Stimulated activated CD4-positive, alpha-beta T cell treated with anti-CD3 and anti-CD28 coated beads, TNF-alpha, amount 100 ng/mL, for 4 hours (primary cell): Measurements from ENCODE around the gene CLASP1.

Source experiments
- DNase-seq, 3 experiments: peaks; one replicate each; pipeline ENCODE4 v3.0.0-alpha.2; 2020; ENCODE audit warnings: low read depth in 3 of 3

CLASP1 gene

GRCh38 chr2:121541495-121541894, 107.8 kb downstream of the CLASP1 start:
- no peak for DNase-seq

GRCh38 chr2:121539750-121540469, 109.4 kb downstream of the CLASP1 start:
- no peak for DNase-seq

GRCh38 chr2:121536850-121537557, 112.3 kb downstream of the CLASP1 start:
- no peak for DNase-seq

- DNase-seq: no peak
Measured at GRCh38 chr2:121536347-121536746, 112.9 kb downstream of the CLASP1 start.

- DNase-seq: no peak
Measured at GRCh38 chr2:121534007-121534406, 115.3 kb downstream of the CLASP1 start.

- no peak for DNase-seq
Measured at GRCh38 chr2:121532894-121533293, 116.4 kb downstream of the CLASP1 start.

GRCh38 chr2:121532347-121532766, 116.9 kb downstream of the CLASP1 start:
- no peak for DNase-seq

- peak; percentile 72 to 81 (median 73) for DNase-seq
Measured at GRCh38 chr2:121530212-121530705, 119.0 kb downstream of the CLASP1 start.

- no peak for DNase-seq
Measured at GRCh38 chr2:121529439-121530211, 119.6 kb downstream of the CLASP1 start.

GRCh38 chr2:121527009-121527682, 122.1 kb downstream of the CLASP1 start:
- no peak for DNase-seq

GRCh38 chr2:121524685-121525425, 124.4 kb downstream of the CLASP1 start:
- DNase-seq: no peak

GRCh38 chr2:121521359-121521758, 127.9 kb downstream of the CLASP1 start:
- no peak for DNase-seq

GRCh38 chr2:121520641-121520994, 128.6 kb downstream of the CLASP1 start:
- no peak for DNase-seq

- DNase-seq: no peak
Measured at GRCh38 chr2:121519732-121520640, 129.3 kb downstream of the CLASP1 start.

- DNase-seq: no peak
Measured at GRCh38 chr2:121519153-121519552, 130.1 kb downstream of the CLASP1 start.

GRCh38 chr2:121513597-121514333, 135.5 kb downstream of the CLASP1 start:
- no peak for DNase-seq

- DNase-seq: no peak
Measured at GRCh38 chr2:121510857-121511256, 138.4 kb downstream of the CLASP1 start.

- no peak for DNase-seq
Measured at GRCh38 chr2:121506621-121507020, 142.6 kb downstream of the CLASP1 start.

GRCh38 chr2:121505986-121506586, 143.2 kb downstream of the CLASP1 start:
- DNase-seq: no peak
